HT-29 (cell line): ENCODE data around the gene ARHGAP44. TPM values are rescaled to one million over a fixed set of nuclear protein-coding genes. Genes with fewer than 3 reads are reported as not detected.
A peak's percentile ranks its signal among the peaks of the same experiment; 100 is the strongest.

Experiments
- DNase-seq: peaks from one replicate; pipeline ENCODE4 v3.0.0-alpha.2; 2015; ENCODE audit warnings: low spot score
- total RNA-seq: library from RNA; depleted of rRNA; stranded (reverse); fragments of >200 nt; shearing (Covaris generic); gene quantifications from 2 replicates; pipeline ENCODE4 v1.2.3, GENCODE V29; 2014

The ARHGAP44 gene
- total RNA-seq, 1 experiment from 2014 or later: not detected

DNA sequence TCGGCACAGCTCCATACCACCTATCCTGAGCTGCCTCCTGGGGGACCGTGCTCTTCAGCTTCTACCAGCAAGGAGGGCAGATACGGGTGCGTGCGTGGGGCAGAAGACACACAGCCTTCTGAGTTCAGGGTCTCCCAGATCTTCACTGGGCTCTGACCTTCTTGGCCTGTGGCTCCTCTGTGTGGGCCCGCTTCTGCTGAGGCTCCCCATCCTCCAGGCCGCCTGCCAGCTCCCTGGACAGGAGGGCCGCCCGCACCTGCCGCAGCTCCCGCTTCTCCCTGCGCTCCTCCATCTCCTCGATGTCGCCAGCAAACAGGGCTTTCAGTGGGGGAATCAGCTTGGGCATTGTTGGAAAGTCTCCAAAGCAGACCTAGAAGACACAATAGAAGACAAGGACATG is 203.4 kb downstream of the ARHGAP44 start:
- DNase-seq: no peak

DNA sequence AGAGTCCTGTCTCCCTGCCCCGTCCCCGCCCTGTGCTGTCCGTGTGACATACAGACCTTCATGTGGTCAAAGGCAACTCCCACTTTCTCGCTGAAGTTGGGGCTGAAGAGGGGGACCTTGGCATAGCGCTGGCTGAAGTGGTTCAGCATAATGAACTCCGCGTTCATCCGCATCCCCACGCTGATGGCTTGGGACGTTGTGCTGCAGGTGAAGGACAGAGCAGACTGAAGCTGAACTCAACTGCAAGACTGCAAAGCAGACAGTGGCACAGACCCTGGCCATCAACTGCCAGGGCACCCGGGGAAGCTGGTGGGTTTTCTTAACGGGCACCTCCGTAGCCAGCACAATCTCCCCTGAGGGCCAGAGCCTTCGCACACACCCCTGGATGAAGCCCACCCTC is 204.3 kb downstream of the ARHGAP44 start:
- no peak for DNase-seq

DNA sequence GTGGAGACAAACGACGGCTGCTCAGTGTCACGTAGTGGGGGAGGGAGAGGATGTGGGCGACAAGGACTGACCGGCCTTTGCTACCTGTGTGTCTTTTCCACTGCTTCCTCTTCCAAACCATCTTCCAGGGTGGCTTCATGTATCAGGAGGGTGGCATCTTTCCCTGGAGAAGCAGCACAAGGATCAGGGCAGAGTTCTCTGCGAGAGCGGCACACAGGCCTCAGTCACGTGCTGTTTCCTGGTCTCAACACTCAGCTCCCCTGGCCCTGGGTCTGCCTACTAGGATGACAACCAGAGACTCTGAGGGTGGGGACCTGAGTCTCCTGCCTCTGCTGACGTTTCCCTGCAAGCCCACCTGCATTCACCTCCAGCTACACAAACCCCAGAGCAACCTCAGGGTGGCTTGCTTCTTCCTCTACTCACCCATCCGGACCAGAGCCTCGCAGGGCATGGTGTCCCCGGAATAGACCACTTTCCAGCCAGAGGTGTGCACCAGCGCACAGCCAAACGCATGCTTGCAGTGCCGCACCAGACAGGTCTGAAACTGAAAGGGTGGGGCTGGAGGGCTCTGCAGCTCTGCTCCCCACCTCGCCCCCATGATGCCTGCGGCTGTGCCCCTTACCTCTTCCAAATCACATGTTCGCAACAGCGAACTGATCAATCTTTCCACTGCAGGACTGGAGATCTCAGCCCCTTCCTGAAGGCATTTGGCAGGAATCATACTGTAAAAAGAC is 205.2 kb downstream of the ARHGAP44 start:
- DNase-seq: no peak

DNA sequence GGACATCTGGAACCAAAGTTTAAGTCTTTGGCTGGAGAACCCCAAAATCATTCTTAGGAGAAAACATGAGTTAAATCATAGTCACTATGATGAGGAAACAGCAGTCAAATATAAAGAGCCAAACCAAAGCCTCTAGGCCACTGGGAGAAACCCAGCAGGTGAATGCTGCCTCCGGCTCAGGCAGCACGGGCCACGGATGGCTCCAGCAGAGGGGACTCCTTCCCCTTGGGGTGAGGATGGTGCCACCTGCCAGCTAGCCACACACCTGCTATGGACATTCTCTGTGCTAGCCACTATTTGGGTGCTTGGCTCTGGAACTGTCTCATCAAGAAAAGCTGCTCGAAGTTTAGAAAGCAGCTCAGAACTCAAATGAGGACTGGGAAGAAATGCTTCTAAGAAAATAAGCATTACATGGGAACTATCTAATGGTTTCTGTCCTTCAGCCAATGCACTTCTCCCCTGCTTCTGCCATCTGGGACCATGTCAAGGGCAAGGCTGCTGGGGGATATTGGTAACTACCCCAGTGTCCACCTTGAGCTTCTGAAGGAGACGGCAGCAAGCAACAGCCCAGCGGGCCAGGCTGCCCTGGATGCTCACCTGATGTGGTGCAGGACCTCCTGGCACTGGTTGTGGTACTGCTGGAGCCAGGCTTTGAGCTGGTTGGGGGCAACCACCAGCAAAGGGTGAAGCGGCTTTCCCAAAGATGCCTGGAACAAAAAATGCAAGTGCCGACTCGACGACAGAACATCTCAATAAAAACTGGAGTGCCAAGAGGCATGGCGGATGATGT is 206.0 kb downstream of the ARHGAP44 start:
- no peak for DNase-seq

DNA sequence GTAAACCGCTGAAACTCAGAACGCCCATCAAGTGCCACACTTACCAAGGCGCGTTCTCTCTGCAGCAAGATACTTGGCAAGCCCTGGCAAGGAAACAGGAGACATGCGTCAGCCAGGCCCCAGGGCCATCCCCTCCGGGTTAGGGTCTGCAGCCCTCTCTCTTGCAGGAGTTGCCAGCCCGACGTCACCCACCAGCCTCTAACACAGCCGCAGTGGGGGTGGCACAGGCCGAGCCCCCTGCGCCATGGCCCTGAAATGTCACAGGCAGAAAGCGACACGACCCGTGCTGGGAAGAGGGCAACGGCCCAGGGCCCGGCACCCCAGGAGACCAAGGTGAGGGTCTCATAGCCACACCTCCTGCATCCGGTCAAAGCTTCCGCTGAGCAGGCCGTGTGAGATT is 206.6 kb downstream of the ARHGAP44 start:
- DNase-seq: no peak

DNA sequence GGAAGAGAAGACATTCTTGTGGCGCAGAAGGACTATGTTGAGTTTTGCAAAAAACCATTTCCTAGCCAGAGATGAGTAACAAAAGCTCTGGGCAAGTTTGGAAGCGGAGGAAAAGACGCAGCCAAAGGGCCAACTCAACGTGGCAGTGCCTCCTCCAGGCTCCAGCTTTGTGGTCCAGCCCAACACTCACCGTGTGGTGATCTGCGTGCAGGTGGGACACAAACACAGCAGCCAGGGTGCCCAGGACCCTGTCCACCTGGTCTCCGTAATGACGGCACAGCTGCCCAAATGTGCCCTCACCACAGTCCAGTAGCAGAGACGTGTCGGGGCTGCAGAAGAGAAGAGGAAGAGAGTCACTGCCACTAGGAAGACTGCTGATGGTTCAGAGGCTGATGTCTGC is 207.1 kb downstream of the ARHGAP44 start:
- no peak for DNase-seq

DNA sequence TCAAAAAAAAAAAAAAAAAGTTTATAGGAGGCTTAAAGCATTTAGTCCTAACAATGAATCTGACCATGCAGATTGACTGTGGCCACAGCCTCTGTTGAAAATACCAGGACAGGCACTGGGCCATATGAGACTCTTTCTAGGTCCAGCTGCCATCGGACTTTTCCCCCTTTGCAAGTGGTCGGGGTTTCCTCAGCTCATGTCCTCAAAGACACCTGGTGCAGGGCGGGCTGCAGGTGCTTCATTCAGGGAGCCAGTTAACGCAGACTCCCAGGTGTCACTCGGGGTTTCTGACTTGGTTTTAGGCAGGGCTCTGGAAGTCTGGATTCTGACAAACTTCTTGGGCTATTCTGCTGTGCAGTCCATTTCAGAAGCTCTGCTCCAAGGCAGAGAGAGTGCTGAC is 207.6 kb downstream of the ARHGAP44 start:
- no peak for DNase-seq

DNA sequence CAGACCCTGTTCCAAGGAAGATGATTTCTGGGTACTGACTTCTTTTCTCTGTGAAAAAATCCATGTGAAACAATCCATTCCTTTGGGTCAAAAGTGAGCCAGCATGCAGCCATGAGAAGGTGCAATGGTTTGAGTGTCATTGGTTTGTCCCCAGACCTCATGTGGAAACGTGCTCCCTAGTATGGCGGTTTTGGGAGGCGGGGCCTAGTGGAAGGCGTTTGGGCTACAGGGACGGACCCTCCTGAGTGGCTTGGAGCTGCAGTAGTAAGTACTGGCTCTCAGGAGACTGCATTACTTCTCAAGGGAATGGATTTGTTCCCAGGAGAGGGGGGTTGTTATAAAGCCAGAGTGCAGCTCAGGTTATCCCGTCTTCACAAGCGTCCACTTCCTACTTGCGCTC is 209.2 kb downstream of the ARHGAP44 start:
- DNase-seq: no peak

DNA sequence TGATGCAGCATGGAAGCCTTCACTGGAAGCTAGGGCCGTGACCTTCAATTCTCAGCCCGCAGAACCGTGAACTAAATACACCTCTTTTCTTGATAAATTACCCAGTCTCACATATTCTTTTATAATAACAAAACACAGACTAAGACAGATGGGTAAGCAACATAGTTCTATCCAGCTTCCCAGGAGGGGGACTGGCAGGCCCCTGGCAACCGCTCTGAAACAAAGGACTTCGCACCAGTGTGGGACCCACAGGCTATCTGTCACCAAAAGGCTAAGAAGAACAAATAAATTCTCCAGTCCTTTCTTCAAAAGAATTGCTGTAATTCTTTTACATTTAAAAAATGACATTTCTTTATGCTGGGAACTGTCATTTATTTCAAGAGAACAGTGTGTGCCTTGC is 209.6 kb downstream of the ARHGAP44 start:
- DNase-seq: no peak

DNA sequence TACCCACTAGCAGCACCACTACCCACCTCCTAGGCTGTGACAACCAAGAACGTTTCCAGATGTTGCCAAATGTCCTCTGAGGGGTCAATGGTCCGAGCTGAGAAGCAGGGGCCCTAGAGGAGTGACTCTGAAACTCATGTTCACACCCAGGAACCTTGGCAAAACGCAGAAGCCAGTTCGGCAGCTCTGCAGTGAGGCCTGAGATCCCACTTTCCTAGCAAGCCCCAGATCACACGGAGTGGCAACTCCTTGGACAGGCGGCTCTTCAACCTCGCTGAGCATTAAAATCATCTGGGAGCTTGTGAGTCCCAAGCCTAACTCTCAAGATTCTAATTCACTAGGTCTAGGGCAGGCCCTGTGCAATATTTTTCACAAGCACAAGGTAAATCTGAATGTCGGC is 211.3 kb downstream of the ARHGAP44 start:
- no peak for DNase-seq

DNA sequence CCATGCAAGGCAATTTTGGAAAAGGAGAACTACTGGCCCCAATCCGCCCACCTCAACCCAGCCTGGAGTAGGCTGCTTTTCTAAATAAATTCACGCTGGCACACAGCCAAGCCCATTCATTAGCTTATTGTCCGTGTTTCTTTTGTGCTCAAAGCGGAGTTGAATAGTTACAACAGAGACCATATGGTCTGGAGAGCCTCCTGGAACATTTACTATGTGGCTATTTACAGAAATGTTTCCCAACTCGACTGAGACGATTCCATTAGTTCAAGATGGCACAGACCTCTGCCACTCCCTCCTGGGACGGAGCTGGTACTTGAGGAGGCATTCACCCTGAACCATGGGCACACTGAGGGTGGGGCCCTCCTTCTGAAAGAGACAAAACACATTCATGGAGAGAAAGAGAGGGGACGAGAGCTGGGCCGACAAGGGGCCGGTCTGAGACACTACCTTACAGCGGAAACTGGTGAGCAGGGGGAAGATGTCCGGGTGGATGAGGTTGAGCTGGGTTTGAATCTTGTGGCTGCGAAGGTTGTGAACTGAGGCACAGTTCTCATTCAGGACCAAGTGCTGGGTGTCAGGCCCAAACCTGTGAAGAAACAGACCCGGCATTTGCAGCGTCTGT is 212.8 kb downstream of the ARHGAP44 start:
- no peak for DNase-seq

DNA sequence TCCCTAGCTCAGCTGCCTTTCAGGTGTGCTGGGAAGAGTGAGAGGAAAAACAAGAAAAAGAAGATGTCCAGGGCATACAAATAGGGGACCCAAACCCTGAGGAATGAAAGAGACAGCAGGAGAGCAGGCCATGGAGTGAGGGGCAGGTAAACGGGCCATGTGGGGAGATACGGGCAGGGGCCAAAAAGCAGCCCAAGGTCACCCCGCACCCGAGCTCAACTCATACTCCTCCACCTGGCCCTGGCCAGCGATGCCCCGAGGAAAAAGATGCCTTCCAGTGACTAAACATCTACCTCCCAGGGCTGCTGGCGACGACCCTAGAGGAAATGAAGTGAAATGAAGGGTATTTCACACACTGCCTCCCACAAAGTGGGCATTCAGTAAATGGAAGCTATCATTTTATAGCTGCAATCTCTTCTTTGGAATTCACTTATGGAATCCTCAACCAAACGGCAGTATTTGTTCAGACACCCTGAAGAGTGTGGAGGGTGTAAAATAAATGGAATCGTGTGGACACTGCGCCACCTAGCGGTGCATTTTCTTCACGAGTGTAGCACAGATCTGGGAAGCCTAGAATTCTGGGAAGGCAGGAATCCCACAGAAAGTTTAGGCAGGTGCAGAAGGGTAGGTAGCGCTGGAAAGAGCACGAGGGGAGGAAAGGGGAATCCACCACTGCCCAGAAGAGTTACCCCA is 213.6 kb downstream of the ARHGAP44 start:
- DNase-seq: peak; percentile 78

DNA sequence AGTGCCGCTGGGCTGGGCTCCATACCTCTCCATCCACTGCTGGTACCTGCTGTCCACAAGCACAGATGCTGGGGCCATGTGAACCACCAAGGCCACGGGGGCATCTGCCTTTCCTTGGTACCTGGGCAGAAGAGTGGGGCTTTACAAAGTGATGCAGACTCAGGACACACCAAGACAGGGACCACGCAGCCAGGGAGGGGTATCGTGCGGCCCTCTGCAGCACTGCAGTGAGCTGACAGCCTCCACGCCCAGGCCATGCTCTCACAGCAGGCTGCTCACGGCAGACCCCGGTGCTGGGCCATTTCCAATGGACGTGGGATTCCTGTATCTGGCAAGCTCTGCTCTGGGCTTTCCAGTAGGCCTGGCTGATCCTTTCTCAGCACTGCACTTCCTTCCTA is 214.2 kb downstream of the ARHGAP44 start:
- DNase-seq: no peak

DNA sequence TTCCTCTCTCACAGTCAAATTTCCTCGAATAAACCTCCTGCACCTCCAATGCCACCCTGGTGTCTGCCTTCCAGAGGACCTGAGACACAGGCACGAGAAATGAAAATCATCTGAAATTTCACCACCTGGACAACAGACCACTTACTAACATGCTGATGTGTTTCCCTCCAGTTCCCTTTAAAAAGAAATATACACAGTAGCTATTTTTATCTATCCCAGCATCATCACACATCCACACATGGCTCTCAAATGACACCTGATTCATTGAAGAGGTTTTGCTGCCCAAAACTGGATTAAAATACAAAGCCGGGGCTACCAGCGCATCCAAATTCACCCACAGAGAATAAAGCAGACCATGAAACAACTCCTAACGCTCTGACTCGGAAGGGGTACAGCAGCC is 214.6 kb downstream of the ARHGAP44 start:
- no peak for DNase-seq

DNA sequence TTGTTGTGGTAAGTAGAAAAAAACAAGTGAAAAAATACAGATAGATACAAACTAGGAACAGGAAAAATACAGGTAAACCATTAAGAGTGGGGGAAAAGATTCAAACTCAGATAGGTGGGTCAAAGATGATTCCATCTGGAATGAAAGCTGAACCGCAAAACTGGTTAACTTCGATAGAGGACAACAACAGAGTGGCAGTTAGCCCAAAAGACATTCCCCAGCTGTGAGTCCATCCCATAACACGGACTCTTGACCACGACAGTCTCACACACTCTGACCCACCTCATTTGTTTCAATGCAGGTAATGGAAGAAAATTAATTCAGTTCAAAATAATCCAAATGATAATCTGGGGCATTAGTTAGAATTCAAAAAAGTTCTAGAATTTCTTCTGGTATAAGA is 215.0 kb downstream of the ARHGAP44 start:
- DNase-seq: no peak

DNA sequence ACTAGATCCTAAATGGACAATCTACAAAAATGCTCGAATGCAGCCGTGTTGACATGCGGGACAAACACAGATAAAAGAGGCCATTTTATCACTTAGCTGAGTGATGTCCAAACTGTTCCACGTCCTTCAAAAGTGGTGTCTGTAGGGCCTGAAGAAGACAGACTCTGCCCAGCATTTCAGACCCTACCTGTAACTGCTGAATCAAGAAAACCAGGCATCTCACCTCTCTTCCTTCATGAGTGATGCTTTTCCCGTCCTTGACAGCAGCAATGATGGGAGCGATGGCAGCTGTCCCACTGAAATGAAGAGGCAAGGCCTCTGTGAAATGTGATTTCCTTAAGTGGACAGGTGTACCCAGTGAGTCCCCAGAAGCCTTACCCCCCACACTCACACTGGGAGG is 216.2 kb downstream of the ARHGAP44 start:
- no peak for DNase-seq

DNA sequence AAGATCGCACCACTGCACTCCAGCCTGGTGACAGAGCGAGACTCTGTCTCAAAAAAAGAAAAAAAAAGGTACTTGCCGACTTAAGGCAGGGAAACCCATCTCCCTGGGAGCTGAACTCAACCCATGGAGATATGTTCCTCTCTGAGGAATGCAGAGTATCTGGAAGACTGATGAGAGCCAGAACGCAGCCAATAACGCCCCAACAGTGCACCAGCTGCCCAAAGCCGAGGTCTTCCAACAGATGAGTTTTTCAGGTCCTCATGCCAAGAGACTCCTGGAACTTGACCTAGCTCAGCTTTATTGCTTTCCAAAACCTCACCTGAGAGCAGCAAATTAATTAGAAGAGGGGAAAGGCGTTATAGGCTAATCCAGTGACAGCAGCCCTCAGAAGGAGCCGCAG is 219.2 kb downstream of the ARHGAP44 start:
- DNase-seq: no peak

DNA sequence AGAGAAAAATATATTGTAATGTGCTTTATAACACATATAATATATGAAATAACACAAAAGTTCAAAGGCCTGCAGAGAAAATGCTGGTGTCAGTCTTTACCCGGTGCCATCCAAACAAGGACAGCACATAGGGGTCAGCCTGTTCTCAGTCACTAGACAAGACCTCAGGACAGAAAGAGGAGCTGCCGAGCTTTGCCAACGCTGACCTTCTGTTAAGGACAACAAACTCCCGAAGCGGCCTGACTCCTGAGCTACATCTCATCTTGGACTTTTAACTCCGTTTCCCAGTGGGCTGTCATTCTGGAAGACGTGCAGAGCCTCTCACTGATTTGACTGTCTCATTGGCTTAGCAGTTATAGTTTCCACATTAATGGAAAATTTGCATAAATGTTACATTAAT is 221.7 kb downstream of the ARHGAP44 start:
- DNase-seq: no peak

DNA sequence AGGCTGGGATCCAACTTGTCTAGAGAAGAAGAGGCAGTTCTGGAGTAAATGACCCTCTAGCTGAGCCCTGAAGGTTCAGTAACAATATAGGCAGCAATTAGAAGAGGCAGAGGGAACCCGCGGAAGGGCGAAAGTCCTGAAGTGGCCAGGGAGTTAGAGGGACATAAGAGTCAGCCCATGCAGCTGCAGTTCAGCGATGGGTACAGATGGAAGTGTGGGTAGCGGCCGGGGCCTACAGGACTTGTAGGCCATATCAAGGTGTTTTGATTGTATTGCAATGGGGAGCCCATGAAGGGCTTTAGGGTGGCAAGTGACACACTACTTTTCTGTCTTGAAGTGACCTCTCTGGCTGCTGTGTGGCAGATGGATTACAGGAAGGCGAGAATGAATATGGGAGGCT is 225.5 kb downstream of the ARHGAP44 start:
- DNase-seq: no peak

DNA sequence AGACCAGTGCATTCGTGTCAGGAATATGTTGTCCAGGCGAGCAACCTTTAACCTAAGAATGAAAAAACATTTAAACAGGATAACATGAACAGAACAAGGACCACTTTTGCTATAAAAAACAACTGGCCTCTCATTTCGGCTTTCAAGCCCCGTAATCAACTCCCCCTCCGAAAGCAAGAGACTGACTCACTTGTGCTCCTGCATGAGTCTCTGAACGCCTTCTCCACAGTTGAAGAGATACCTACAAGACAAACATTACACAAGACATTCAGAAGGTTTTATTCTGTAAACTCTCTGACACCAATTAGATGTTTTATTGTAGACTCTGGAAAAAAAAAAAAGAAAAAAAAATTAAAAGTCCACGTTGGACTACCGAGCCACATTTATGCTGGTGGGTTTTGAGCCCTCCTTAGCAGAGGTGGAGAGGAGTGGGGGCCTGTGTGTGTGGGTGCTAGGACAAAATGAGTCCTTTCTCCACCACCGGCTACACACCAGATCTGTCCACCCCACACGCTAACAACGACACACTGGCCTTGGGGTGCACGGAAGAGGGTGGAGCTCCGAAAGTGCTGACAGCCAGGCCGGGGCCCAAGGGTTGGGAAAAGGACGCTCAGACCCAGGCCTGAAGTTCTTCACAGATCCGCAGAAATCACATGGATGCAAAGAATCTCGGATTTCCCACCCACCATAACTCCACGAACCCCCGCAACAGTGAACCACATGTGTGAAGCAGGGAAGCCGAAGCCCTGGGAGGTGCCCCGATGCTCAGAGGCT is 227.8 kb downstream of the ARHGAP44 start:
- DNase-seq: no peak
